AG04449 (cell line): Measurements from ENCODE around the gene ARHGAP9.
A peak's percentile ranks its signal among the peaks of the same experiment; 100 is the strongest.
"Not testable (repeated sequence)": the region's sequence is repeated elsewhere in the genome, so short reads cannot be mapped to it uniquely, and the experiment has no call there.

ENCODE experiments used
- CTCF ChIA-PET: fragments of 350-600 bp; formaldehyde crosslinking; extraction: SDS; loops from one replicate; lab custom pipeline; 2021; ENCODE audit warnings: antibody characterized with exemption; lab: Yijun Ruan, JAX
- POLR2A ChIA-PET: fragments of 400-600, 350-600 bp; formaldehyde crosslinking; extraction: SDS; loops from one replicate; lab custom pipeline; 2020; ENCODE audit warnings: antibody characterized with exemption, inconsistent platforms; lab: Yijun Ruan, JAX
- DNase-seq: peaks from one replicate; pipeline ENCODE4 v3.0.0-alpha.2; 2010; ENCODE audit warnings: low read depth, low spot score
- H3K4me3 ChIP-seq: 2 replicates; pipeline ENCODE4 v1.5.1; 2011; ENCODE audit warnings: low read depth, mild to moderate bottlenecking, control low read depth, low read length
- CTCF ChIP-seq: IDR thresholded peaks from one replicate; pipeline ENCODE4 v1.5.1; 2011; ENCODE audit warnings: mild to moderate bottlenecking, moderate library complexity, low read length, control low read depth, inconsistent platforms; ENCODE audit not compliant: insufficient read depth; ENCODE audit errors: missing control alignments

Gene ARHGAP9

GRCh38 chr12:57430931-57431566 lies 48.6 kb downstream of the ARHGAP9 start, which contains the start of gene R3HDM2:
R3HDM2 (minus strand) TSS chr12:57431043; CDS start chr12:57310428, 120,615 bp downstream.
- ChIA-PET CTCF (interaction anchor here (1.0 to 2.5 kb wide), 3 partner anchors 22 to 154 kb away, joined by 3 to 17 read pairs (median 3); no protein-coding TSS in a partner anchor), POLR2A (no interaction called here)
- peak; percentile 57 for DNase-seq
- peak; percentile 22 for TF ChIP-seq CTCF
- H3K4me3 ChIP-seq = peak within 1 kb of the TSS; percentile 65

GRCh38 chr12:57430112-57430930 lies 49.3 kb downstream of the ARHGAP9 start:
- no peak for DNase-seq
- POLR2A ChIA-PET = interaction anchor here (0.7 to 1.1 kb wide), 2 partner anchors 22 to 1717 kb away, joined by 3 to 5 read pairs; no protein-coding TSS in a partner anchor
- CTCF ChIA-PET = interaction anchor here (0.7 to 1.5 kb wide), 11 partner anchors 9 to 153 kb away, joined by 3 to 5 read pairs (median 4); partner anchors contain the start of gene INHBE
- TF ChIP-seq CTCF = no peak
- H3K4me3 ChIP-seq = peak overlapping the region; percentile 65

GRCh38 chr12:57429473-57430111 lies 50.1 kb downstream of the ARHGAP9 start:
- H3K4me3 ChIP-seq = peak overlapping the region; percentile 65
- ChIA-PET CTCF (interaction anchor here (0.6 to 2.7 kb wide), 13 partner anchors 9 to 152 kb away, joined by 3 to 14 read pairs (median 4); partner anchors contain the start of gene INHBE), POLR2A (interaction anchor here (0.7 to 1.1 kb wide), 2 partner anchors 23 to 1716 kb away, joined by 3 to 5 read pairs; no protein-coding TSS in a partner anchor)
- no peak for TF ChIP-seq CTCF
- no peak for DNase-seq

GRCh38 chr12:57428965-57429364 lies 50.7 kb downstream of the ARHGAP9 start:
- no peak for TF ChIP-seq CTCF
- ChIA-PET POLR2A (no interaction called here), CTCF (interaction anchor here (0.6 to 2.7 kb wide), 6 partner anchors 8 to 120 kb away, joined by 3 to 14 read pairs (median 4); no protein-coding TSS in a partner anchor)
- DNase-seq = no peak
- H3K4me3 ChIP-seq = no peak overlapping the region

- DNase-seq, POLR2A ChIA-PET, H3K4me3 ChIP-seq: not testable (repeated sequence)
- CTCF ChIA-PET = interaction anchor here (2.7 kb wide), 1 partner anchor 26 kb away, joined by 14 read pairs; no protein-coding TSS in a partner anchor
These were observed 52.7 kb downstream of the ARHGAP9 start for GRCh38 chr12:57426948-57427347.
